ENCODE measurements around the gene ABI1.

GRCh38 chr10:26857991-26858706 is 2.6 kb downstream of the ABI1 start:
- TF ChIP-seq POLR2AphosphoS5 (IDR thresholded peaks at IDR 0.05) (no peak), CTCF (IDR thresholded peaks at IDR 0.05) (no peak)
